ENCODE measurements around the gene CD300LB. TPM values are rescaled to one million over a fixed set of nuclear protein-coding genes. Genes with fewer than 3 reads are reported as not detected.
"Not testable (repeated sequence)": the region's sequence is repeated elsewhere in the genome, so short reads cannot be mapped to it uniquely, and the experiment has no call there.

The CD300LB gene
- total RNA-seq, 1 experiment from 2014 or later: not detected

GRCh38 chr17:74525465-74525725 is 5.9 kb downstream of the CD300LB start:
- H3K27me3 ChIP-seq (ENCODE audit: control insufficient read depth, insufficient read depth, low read length): no peaks in the 10 kb centered on the region; the same call in 1 of the 2 replicates
- no peak overlapping the region for H3K4me3 ChIP-seq (ENCODE audit: insufficient read depth, low read depth, low read length)
- no peaks in the 10 kb centered on the region for H3K36me3 ChIP-seq (replicated peaks; ENCODE audit: control insufficient read depth, insufficient read depth, low read length)
- DNase-seq: no peak

GRCh38 chr17:74524653-74525464 is 6.4 kb downstream of the CD300LB start:
- no peaks in the 10 kb centered on the region; the same call in 1 of the 2 replicates for H3K27me3 ChIP-seq (ENCODE audit: control insufficient read depth, insufficient read depth, low read length)
- DNase-seq: no peak

GRCh38 chr17:74523308-74523707 is 8.0 kb downstream of the CD300LB start:
- H3K4me3 ChIP-seq (ENCODE audit: insufficient read depth, low read depth, low read length): no peak overlapping the region
- DNase-seq: no peak
- H3K27me3 ChIP-seq (ENCODE audit: control insufficient read depth, insufficient read depth, low read length): no peaks in the 10 kb centered on the region; the same call in 1 of the 2 replicates
- no peaks in the 10 kb centered on the region for H3K36me3 ChIP-seq (replicated peaks; ENCODE audit: control insufficient read depth, insufficient read depth, low read length)

More at GRCh38 chr17:74524653-74525464, 6.4 kb downstream of the CD300LB start:
- Histone ChIP-seq H3K4me3 (ENCODE audit: insufficient read depth, low read depth, low read length) (no peak overlapping the region), H3K36me3 (replicated peaks; ENCODE audit: control insufficient read depth, insufficient read depth, low read length) (no peaks in the 10 kb centered on the region)

- Histone ChIP-seq H3K27me3 (ENCODE audit: control insufficient read depth, insufficient read depth, low read length) (no peaks in the 10 kb centered on the region; the same call in 1 of the 2 replicates), H3K4me3 (ENCODE audit: insufficient read depth, low read depth, low read length) (no peak overlapping the region), H3K36me3 (replicated peaks; ENCODE audit: control insufficient read depth, insufficient read depth, low read length) (no peaks in the 10 kb centered on the region)
- DNase-seq: no peak
Observed at GRCh38 chr17:74522381-74523105, 8.7 kb downstream of the CD300LB start.

GRCh38 chr17:74521701-74522201 is 9.5 kb downstream of the CD300LB start:
- Histone ChIP-seq H3K36me3 (replicated peaks; ENCODE audit: control insufficient read depth, insufficient read depth, low read length) (no peaks in the 10 kb centered on the region), H3K4me3 (ENCODE audit: insufficient read depth, low read depth, low read length) (no peak overlapping the region), H3K27me3 (ENCODE audit: control insufficient read depth, insufficient read depth, low read length) (no peaks in the 10 kb centered on the region)
- no peak for DNase-seq

GRCh38 chr17:74520790-74521480 is 10.3 kb downstream of the CD300LB start:
- no peak overlapping the region for H3K4me3 ChIP-seq (ENCODE audit: insufficient read depth, low read depth, low read length)
- no peaks in the 10 kb centered on the region for H3K36me3 ChIP-seq (replicated peaks; ENCODE audit: control insufficient read depth, insufficient read depth, low read length)
- H3K27me3 ChIP-seq (ENCODE audit: control insufficient read depth, insufficient read depth, low read length): no peaks in the 10 kb centered on the region
- DNase-seq: no peak

- Histone ChIP-seq H3K36me3 (replicated peaks; ENCODE audit: control insufficient read depth, insufficient read depth, low read length) (no peaks in the 10 kb centered on the region), H3K27me3 (ENCODE audit: control insufficient read depth, insufficient read depth, low read length) (no peaks in the 10 kb centered on the region), H3K4me3 (ENCODE audit: insufficient read depth, low read depth, low read length) (no peak overlapping the region)
- DNase-seq: no peak
Observed at GRCh38 chr17:74520016-74520434, 11.2 kb downstream of the CD300LB start.

GRCh38 chr17:74518413-74518981 is 12.8 kb downstream of the CD300LB start:
- not testable (repeated sequence) for H3K27me3 ChIP-seq (ENCODE audit: control insufficient read depth, insufficient read depth, low read length); DNase-seq; H3K36me3 ChIP-seq (replicated peaks; ENCODE audit: control insufficient read depth, insufficient read depth, low read length); H3K4me3 ChIP-seq (ENCODE audit: insufficient read depth, low read depth, low read length)

GRCh38 chr17:74516561-74517328 is 14.5 kb downstream of the CD300LB start:
- no peaks in the 10 kb centered on the region for H3K36me3 ChIP-seq (replicated peaks; ENCODE audit: control insufficient read depth, insufficient read depth, low read length)
- no peak overlapping the region for H3K4me3 ChIP-seq (ENCODE audit: insufficient read depth, low read depth, low read length)
- DNase-seq: no peak
- H3K27me3 ChIP-seq (ENCODE audit: control insufficient read depth, insufficient read depth, low read length): no peaks in the 10 kb centered on the region

GRCh38 chr17:74515941-74516340 is 15.3 kb downstream of the CD300LB start:
- H3K27me3 ChIP-seq (ENCODE audit: control insufficient read depth, insufficient read depth, low read length): no peaks in the 10 kb centered on the region
- H3K4me3 ChIP-seq (ENCODE audit: insufficient read depth, low read depth, low read length): no peak overlapping the region
- no peak for DNase-seq
- no peaks in the 10 kb centered on the region for H3K36me3 ChIP-seq (replicated peaks; ENCODE audit: control insufficient read depth, insufficient read depth, low read length)

- Histone ChIP-seq H3K27me3 (ENCODE audit: control insufficient read depth, insufficient read depth, low read length) (no peaks in the 10 kb centered on the region), H3K36me3 (replicated peaks; ENCODE audit: control insufficient read depth, insufficient read depth, low read length) (no peaks in the 10 kb centered on the region)
- no peak for DNase-seq
Observed at GRCh38 chr17:74514632-74515334, 16.5 kb downstream of the CD300LB start.

GRCh38 chr17:74513987-74514631 is 17.2 kb downstream of the CD300LB start:
- Histone ChIP-seq H3K27me3 (ENCODE audit: control insufficient read depth, insufficient read depth, low read length) (no peaks in the 10 kb centered on the region), H3K36me3 (replicated peaks; ENCODE audit: control insufficient read depth, insufficient read depth, low read length) (no peaks in the 10 kb centered on the region), H3K4me3 (ENCODE audit: insufficient read depth, low read depth, low read length) (no peak overlapping the region)
- DNase-seq: no peak

More at GRCh38 chr17:74514632-74515334, 16.5 kb downstream of the CD300LB start:
- no peak overlapping the region for H3K4me3 ChIP-seq (ENCODE audit: insufficient read depth, low read depth, low read length)

- Histone ChIP-seq H3K4me3 (ENCODE audit: insufficient read depth, low read depth, low read length) (no peak overlapping the region), H3K36me3 (replicated peaks; ENCODE audit: control insufficient read depth, insufficient read depth, low read length) (no peaks in the 10 kb centered on the region)
Observed at GRCh38 chr17:74512624-74513091, 18.6 kb downstream of the CD300LB start.

More at GRCh38 chr17:74512624-74513091, 18.6 kb downstream of the CD300LB start:
- no peak for DNase-seq
- no peaks in the 10 kb centered on the region for H3K27me3 ChIP-seq (ENCODE audit: control insufficient read depth, insufficient read depth, low read length)

All from H7 (cell line).